NCI-H187 treated with DMSO at 0.1 percent for 48 hours (cell line): Measurements from ENCODE around the gene ZNF366.

Experiments
- DNase-seq: peaks from one replicate; lab custom pipeline; 2025; lab: John Stamatoyannopoulos, UW

The ZNF366 gene

GRCh38 chr5:72439192-72439591 lies 68.0 kb downstream of the ZNF366 start:
- DNase-seq = no peak

GRCh38 chr5:72438141-72438540 lies 69.1 kb downstream of the ZNF366 start:
- DNase-seq = no peak

GRCh38 chr5:72436796-72437471 lies 70.3 kb downstream of the ZNF366 start:
- DNase-seq = no peak

- DNase-seq = no peak
Observed at GRCh38 chr5:72434781-72435437, 72.3 kb downstream of the ZNF366 start.

- no peak for DNase-seq
Observed at GRCh38 chr5:72434056-72434780, 73.0 kb downstream of the ZNF366 start.

- no peak for DNase-seq
Observed at GRCh38 chr5:72433522-72433921, 73.7 kb downstream of the ZNF366 start.

GRCh38 chr5:72428669-72429068 lies 78.5 kb downstream of the ZNF366 start:
- DNase-seq = no peak

GRCh38 chr5:72427488-72428437 lies 79.4 kb downstream of the ZNF366 start:
- no peak for DNase-seq

GRCh38 chr5:72427016-72427415 lies 80.2 kb downstream of the ZNF366 start:
- no peak for DNase-seq

- no peak for DNase-seq
Observed at GRCh38 chr5:72426019-72426418, 81.2 kb downstream of the ZNF366 start.

GRCh38 chr5:72418271-72418670 lies 88.9 kb downstream of the ZNF366 start:
- no peak for DNase-seq

- DNase-seq = no peak
Observed at GRCh38 chr5:72417333-72418062, 89.7 kb downstream of the ZNF366 start.

GRCh38 chr5:72415616-72416325 lies 91.4 kb downstream of the ZNF366 start:
- DNase-seq = no peak

GRCh38 chr5:72412283-72413055 lies 94.7 kb downstream of the ZNF366 start:
- no peak for DNase-seq

GRCh38 chr5:72410688-72411295 lies 96.4 kb downstream of the ZNF366 start:
- DNase-seq = no peak

GRCh38 chr5:72408603-72409002 lies 98.6 kb downstream of the ZNF366 start:
- no peak for DNase-seq

GRCh38 chr5:72408127-72408526 lies 99.1 kb downstream of the ZNF366 start:
- DNase-seq = no peak

- DNase-seq = no peak
Observed at GRCh38 chr5:72407541-72407940, 99.7 kb downstream of the ZNF366 start.

GRCh38 chr5:72407078-72407477 lies 100.1 kb downstream of the ZNF366 start:
- no peak for DNase-seq
